ENCODE measurements around the gene ACER3. TPM values are rescaled to one million over a fixed set of nuclear protein-coding genes. Genes with fewer than 3 reads are reported as not detected.
"Not testable (repeated sequence)": the region's sequence is repeated elsewhere in the genome, so short reads cannot be mapped to it uniquely, and the experiment has no call there.

The ACER3 gene
- total RNA-seq, 4 donors from 2014 or later, result 20.5 to 30.6 (median 23.0) TPM

DNA sequence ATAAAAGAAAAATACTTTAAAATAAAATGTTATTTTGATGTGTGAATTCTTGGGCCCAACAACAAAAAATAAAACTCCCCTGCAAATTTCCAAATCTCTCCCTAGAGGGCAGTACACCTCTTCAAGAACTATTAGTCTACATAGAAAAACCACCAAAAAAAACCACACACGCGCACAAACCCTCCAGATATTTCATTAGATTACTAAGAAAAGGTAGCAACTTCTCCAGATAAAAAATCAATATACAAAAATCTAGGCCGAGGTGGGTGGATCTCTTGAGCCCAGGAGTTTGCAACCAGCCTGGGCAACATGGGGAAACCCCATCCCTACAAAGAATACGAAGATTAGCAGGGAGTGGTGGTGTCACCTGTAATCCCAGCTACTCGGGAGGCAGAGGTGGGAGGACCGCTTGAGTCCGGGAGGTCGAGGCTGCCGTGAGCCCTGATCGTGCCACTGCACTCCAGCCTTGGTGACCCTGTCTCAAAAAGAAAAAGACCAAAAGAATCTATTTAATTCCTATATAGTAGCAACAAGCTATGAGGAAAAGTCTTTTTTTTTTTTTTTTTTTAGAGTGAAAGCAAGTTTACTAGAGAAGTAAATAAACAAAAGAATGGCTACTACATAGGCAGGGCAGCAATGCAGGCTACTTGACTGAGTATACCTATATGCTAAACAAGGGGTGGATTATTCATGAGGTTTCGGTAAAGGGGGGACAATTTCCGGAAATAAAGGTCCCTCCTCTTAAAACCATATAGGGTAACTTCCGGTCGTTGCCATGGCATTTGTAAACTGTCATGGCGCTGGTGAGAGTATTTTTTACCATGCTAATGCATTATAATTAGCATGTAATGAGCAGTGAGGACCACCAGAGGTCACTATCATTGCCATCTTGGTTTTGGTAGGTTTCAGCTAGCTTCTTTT is 186.5 kb downstream of the ACER3 start:
- peak in 1 of 2 donors; percentile 11 for TF ChIP-seq POLR2A (IDR thresholded peaks at IDR 0.05)
- TF ChIP-seq, protein P1, sequence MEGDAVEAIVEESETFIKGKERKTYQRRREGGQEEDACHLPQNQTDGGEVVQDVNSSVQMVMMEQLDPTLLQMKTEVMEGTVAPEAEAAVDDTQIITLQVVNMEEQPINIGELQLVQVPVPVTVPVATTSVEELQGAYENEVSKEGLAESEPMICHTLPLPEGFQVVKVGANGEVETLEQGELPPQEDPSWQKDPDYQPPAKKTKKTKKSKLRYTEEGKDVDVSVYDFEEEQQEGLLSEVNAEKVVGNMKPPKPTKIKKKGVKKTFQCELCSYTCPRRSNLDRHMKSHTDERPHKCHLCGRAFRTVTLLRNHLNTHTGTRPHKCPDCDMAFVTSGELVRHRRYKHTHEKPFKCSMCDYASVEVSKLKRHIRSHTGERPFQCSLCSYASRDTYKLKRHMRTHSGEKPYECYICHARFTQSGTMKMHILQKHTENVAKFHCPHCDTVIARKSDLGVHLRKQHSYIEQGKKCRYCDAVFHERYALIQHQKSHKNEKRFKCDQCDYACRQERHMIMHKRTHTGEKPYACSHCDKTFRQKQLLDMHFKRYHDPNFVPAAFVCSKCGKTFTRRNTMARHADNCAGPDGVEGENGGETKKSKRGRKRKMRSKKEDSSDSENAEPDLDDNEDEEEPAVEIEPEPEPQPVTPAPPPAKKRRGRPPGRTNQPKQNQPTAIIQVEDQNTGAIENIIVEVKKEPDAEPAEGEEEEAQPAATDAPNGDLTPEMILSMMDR (IDR thresholded peaks at IDR 0.05), result peak; percentile 66 to 81 (median 70)
- peak in 1 of 2 donors; percentile 34 for TF ChIP-seq EP300 (IDR thresholded peaks at IDR 0.05)
- peak overlapping the region in 3 of 4 donors; percentile 26 to 41 (median 31) for H3K4me3 ChIP-seq
- peaks cover 0 to 18% (median 7%) of the 10 kb centered on the region in 4 donors for H3K4me1 ChIP-seq
- no peaks in the 10 kb centered on the region for H3K9me3 ChIP-seq
- peak overlapping the region in 3 of 4 donors; percentile 4 to 46 (median 30) for H3K27ac ChIP-seq
- H3K36me3 ChIP-seq, result no peaks in the 10 kb centered on the region
- peaks cover 0 to 27% of the 10 kb centered on the region in 2 donors for H3K27me3 ChIP-seq
- peak; percentile 46 to 97 for DNase-seq (ENCODE audit: low spot score in 2 of 2)
- WGBS, 2 donors, result 7 to 11% methylated on average over 15 of the region's 15 CpGs

GRCh38 chr11:77047928-77048446 is 187.3 kb downstream of the ACER3 start:
- H3K4me3 ChIP-seq; H3K9me3 ChIP-seq; H3K27ac ChIP-seq; H3K36me3 ChIP-seq; DNase-seq (ENCODE audit: low spot score in 2 of 2): not testable (repeated sequence)
- peaks cover 0 to 23% of the 10 kb centered on the region in 2 donors for H3K27me3 ChIP-seq
- 64 to 66% methylated on average over 7 of the region's 7 CpGs for WGBS, 2 donors
- peaks cover 0 to 18% (median 7%) of the 10 kb centered on the region in 4 donors for H3K4me1 ChIP-seq

DNA sequence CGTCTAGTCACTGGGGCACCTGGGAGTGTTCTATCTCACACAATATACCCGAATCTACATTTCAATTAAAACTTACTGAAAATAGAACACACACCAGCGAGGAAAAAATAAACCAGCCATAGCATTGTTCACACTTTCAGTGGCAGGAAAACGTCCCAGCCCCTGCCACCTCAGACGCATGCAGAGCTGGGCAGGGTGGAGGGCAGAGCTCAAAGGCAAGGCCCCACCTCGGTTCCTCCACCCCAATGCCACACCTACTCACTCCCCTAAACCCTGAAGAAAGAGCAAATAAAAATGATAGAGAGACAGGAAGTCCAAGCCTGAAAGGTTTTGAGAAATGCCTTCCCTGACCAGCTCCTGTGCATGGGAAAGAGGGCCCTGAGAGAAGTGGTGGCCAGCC is 188.3 kb downstream of the ACER3 start:
- no peak for TF ChIP-seq EP300 (IDR thresholded peaks at IDR 0.05)
- TF ChIP-seq POLR2A (IDR thresholded peaks at IDR 0.05), result no peak
- TF ChIP-seq, protein P1 (IDR thresholded peaks at IDR 0.05), result no peak
- Histone ChIP-seq H3K27me3 (peaks cover 0 to 22% of the 10 kb centered on the region in 2 donors), H3K4me1 (peaks cover 0 to 18% (median 7%) of the 10 kb centered on the region in 4 donors), H3K9me3 (no peaks in the 10 kb centered on the region), H3K4me3 (no peak overlapping the region), H3K36me3 (no peaks in the 10 kb centered on the region), H3K27ac (no peak overlapping the region)
- WGBS, 2 donors, result 78 to 84% methylated on average over 6 of the region's 6 CpGs
- DNase-seq (ENCODE audit: low spot score in 2 of 2), result no peak

DNA sequence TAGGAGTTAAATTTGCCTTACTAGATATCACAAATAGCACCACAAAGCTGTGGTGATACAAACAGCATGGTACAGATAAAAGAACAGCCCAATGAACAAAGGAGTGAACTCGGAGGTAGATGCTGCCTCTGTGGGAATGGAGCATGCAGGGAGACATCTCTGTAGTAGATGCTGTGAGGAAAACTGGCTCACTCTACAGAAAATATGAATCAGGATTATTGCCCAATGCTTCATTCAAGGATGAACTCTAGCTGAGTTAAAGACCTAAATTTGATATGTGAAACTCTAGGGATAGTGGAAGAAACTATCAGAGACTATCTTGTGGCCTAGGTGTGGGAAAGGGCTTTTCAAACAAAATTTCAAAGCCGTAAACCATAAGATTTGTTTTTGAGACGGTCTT is 190.8 kb downstream of the ACER3 start:
- DNase-seq (ENCODE audit: low spot score in 2 of 2), result no peak
- peaks cover 0 to 4% (median 0%) of the 10 kb centered on the region in 4 donors for H3K9me3 ChIP-seq
- TF ChIP-seq EP300 (IDR thresholded peaks at IDR 0.05) (no peak), POLR2A (IDR thresholded peaks at IDR 0.05) (no peak)
- TF ChIP-seq, protein P1 (IDR thresholded peaks at IDR 0.05), result no peak
- no peak overlapping the region for H3K4me3 ChIP-seq
- H3K27ac ChIP-seq, result no peak overlapping the region
- no peaks in the 10 kb centered on the region for H3K36me3 ChIP-seq
- H3K27me3 ChIP-seq, result no peaks in the 10 kb centered on the region
- peaks cover 0 to 9% (median 0%) of the 10 kb centered on the region in 4 donors for H3K4me1 ChIP-seq
- WGBS, 2 donors, result 84 to 99% methylated on average over 3 of the region's 3 CpGs

DNA sequence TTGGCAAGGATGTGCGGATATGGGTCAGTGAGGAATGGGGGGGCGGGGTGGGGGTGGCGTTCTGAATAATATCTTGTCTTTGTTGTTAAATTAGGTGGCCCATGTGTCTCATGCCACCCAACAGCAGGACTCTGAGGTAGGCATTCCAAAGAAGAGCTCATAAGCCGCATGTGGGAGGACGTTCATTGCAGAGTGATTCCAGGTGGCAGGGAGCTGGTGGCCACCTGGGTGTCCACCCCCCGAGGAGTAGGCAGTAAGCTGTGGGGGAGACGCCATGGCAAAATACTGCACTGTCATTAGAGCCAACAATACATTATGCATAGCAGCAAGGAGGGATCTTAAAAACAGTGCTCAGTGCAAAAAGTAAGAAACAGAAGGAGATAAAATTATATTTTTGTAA is 191.8 kb downstream of the ACER3 start:
- 78% methylated on average over 7 of the region's 7 CpGs for WGBS, 2 donors
- no peaks in the 10 kb centered on the region for H3K27me3 ChIP-seq
- no peak for DNase-seq (ENCODE audit: low spot score in 2 of 2)

More for the DNA sequence above, 191.8 kb downstream of the ACER3 start:
- no peak overlapping the region for H3K4me3 ChIP-seq
- peaks cover 0 to under 1% (median 0%) of the 10 kb centered on the region in 4 donors for H3K4me1 ChIP-seq
- no peak overlapping the region for H3K27ac ChIP-seq
- H3K9me3 ChIP-seq, result peaks cover 0 to 14% (median 0%) of the 10 kb centered on the region in 4 donors
- TF ChIP-seq, protein P1 (IDR thresholded peaks at IDR 0.05), result no peak
- TF ChIP-seq POLR2A (IDR thresholded peaks at IDR 0.05) (no peak), EP300 (IDR thresholded peaks at IDR 0.05) (no peak)
- H3K36me3 ChIP-seq, result no peaks in the 10 kb centered on the region
